ENCODE measurements around the gene SULT2B1. TPM values are rescaled to one million over a fixed set of nuclear protein-coding genes. Genes with fewer than 3 reads are reported as not detected.

Gene SULT2B1
- total RNA-seq, 4 donors from 2014 or later, result not detected

GRCh38 chr19:48634424-48635262, 82.7 kb downstream of the SULT2B1 start:
- peak in 1 of 5 experiments; percentile 39 for TF ChIP-seq CTCF (IDR thresholded peaks at IDR 0.05)
- TF ChIP-seq EP300 (IDR thresholded peaks at IDR 0.05), result peak; percentile 96 to 98
- TF ChIP-seq POLR2A (IDR thresholded peaks at IDR 0.05), result peak; percentile 28 to 78
- peaks cover 0 to 29% (median 0%) of the 10 kb centered on the region in 3 donors for H3K36me3 ChIP-seq
- peaks cover 0 to 81% (median 52%) of the 10 kb centered on the region in 4 donors for H3K4me1 ChIP-seq
- H3K4me3 ChIP-seq, result peak overlapping the region; percentile 18 to 85 (median 60)
- DNase-seq (ENCODE audit: low spot score in 2 of 2), result peak; percentile 97 to 98
- H3K27me3 ChIP-seq, result no peaks in the 10 kb centered on the region
- WGBS, 2 donors, result 3 to 6% methylated on average over 28 to 37 of the region's 37 CpGs
- H3K9me3 ChIP-seq, result no peaks in the 10 kb centered on the region
- peak overlapping the region; percentile 94 to 99 (median 99) for H3K27ac ChIP-seq

GRCh38 chr19:48635263-48635965, 83.4 kb downstream of the SULT2B1 start:
- peaks cover 0 to 73% (median 47%) of the 10 kb centered on the region in 4 donors for H3K4me1 ChIP-seq
- WGBS, 2 donors, result 1 to 2% methylated on average over 28 to 48 of the region's 67 CpGs
- DNase-seq (ENCODE audit: low spot score in 2 of 2), result peak; percentile 70 to 76

GRCh38 chr19:48635966-48636858, 84.2 kb downstream of the SULT2B1 start:
- TF ChIP-seq POLR2A (IDR thresholded peaks at IDR 0.05) (no peak), CTCF (IDR thresholded peaks at IDR 0.05) (no peak), EP300 (IDR thresholded peaks at IDR 0.05) (no peak)
- H3K4me3 ChIP-seq, result peak overlapping the region; percentile 32 to 85 (median 60)
- no peak for DNase-seq (ENCODE audit: low spot score in 2 of 2)
- H3K9me3 ChIP-seq, result no peaks in the 10 kb centered on the region
- no peaks in the 10 kb centered on the region for H3K27me3 ChIP-seq
- 4 to 5% methylated on average over 30 to 35 of the region's 35 CpGs for WGBS, 2 donors
- peaks cover 0 to 65% (median 40%) of the 10 kb centered on the region in 4 donors for H3K4me1 ChIP-seq
- peak overlapping the region; percentile 94 to 99 (median 99) for H3K27ac ChIP-seq
- peaks cover 0 to 14% (median 0%) of the 10 kb centered on the region in 3 donors for H3K36me3 ChIP-seq

More at GRCh38 chr19:48635263-48635965, 83.4 kb downstream of the SULT2B1 start:
- Histone ChIP-seq H3K27ac (peak overlapping the region; percentile 94 to 99 (median 99)), H3K27me3 (no peaks in the 10 kb centered on the region), H3K4me3 (peak overlapping the region; percentile 32 to 85 (median 60)), H3K36me3 (peaks cover 0 to 22% (median 0%) of the 10 kb centered on the region in 3 donors), H3K9me3 (no peaks in the 10 kb centered on the region)
- TF ChIP-seq CTCF (IDR thresholded peaks at IDR 0.05), result no peak
- peak in 1 of 2 donors; percentile 68 for TF ChIP-seq EP300 (IDR thresholded peaks at IDR 0.05)
- TF ChIP-seq POLR2A (IDR thresholded peaks at IDR 0.05), result peak in 1 of 2 donors; percentile 85

- no peak for TF ChIP-seq POLR2A (IDR thresholded peaks at IDR 0.05)
- TF ChIP-seq CTCF (IDR thresholded peaks at IDR 0.05), result peak in 3 of 5 experiments; percentile 17 to 27 (median 19)
- no peak for TF ChIP-seq EP300 (IDR thresholded peaks at IDR 0.05)
- H3K4me3 ChIP-seq, result peak within 1 kb of the TSS; percentile 49 to 85 (median 64)
- no peak for DNase-seq (ENCODE audit: low spot score in 2 of 2)
- H3K36me3 ChIP-seq, result peaks cover 0 to 7% (median 0%) of the 10 kb centered on the region in 3 donors
- 0 to 1% methylated on average over 17 to 30 of the region's 40 CpGs for WGBS, 2 donors
- peak within 1 kb of the TSS; percentile 94 to 99 (median 99) for H3K27ac ChIP-seq
- H3K27me3 ChIP-seq, result no peaks in the 10 kb centered on the region
- H3K9me3 ChIP-seq, result no peaks in the 10 kb centered on the region
- peaks cover 0 to 59% (median 40%) of the 10 kb centered on the region in 4 donors for H3K4me1 ChIP-seq
Measured at GRCh38 chr19:48636859-48637448, 85.0 kb downstream of the SULT2B1 start, which contains the start of gene DBP. DBP (minus strand) TSS chr19:48637379; CDS start chr19:48636994, 385 bp downstream.
